GM12801 (cell line): ENCODE data around the gene ARID5A.

Source experiments
- CTCF ChIP-seq: IDR thresholded peaks from one replicate; pipeline ENCODE4 v1.5.1; 2011; ENCODE audit warnings: control low read depth; ENCODE audit not compliant: insufficient read length; ENCODE audit errors: extremely low read depth

The ARID5A gene

DNA sequence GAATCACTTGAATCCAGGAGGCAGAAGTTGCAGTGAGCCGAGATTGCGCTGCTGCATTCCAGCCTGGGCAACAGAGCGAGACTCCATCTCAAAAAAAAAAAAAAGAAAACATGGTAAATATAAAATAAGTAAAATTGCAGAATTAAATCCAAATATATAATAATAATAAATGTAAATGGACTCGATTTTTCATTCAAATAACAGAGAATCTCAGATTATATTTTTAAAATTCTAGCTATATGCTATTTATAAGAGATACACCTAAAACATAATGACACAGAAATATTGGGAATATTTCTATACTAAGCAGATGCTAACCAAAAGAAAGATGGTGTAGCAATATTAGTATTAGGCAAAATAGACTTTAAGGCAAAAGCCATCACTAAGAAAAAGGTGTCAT is 16.3 kb upstream of the ARID5A start:
- TF ChIP-seq CTCF: no peak

DNA sequence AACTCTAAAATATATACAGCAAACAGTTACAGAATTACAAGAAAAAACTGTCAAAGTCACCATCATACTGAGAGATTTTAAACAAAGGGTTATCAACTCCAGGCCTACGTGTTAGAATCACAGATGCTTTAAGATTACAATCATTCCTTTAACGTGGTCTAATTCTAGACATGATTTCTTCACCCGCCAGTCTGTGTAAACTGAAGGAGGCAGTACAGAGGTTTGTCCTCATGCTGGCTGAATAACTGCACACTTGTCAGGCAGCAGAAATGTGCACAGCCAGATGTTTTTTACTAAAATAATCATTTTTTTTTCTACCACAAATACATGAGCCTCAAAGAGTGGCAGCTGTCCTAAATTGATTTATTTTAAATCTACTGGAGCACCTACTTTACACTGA is 15.9 kb upstream of the ARID5A start:
- no peak for TF ChIP-seq CTCF

DNA sequence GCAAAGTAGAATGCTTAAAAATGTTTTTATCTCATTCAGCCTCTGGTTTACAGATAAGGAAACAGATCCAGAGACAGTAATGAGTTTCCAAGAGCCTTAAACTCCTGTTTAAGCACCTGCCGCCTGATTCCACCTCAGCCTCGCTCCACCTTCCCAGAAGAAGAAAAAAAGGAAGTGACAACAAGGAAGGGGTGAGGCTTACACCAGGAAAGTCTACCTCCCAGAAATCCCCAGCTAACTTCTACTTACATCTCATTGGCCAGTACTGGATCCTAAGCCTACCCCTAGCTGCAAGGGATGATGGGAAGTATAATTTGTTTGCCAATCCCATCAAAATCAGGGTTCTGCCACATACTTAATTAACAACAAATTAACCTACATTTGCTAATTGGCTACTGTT is 15.3 kb upstream of the ARID5A start:
- no peak for TF ChIP-seq CTCF

GRCh38 chr2:96522304-96523203 is 14.0 kb upstream of the ARID5A start:
- TF ChIP-seq CTCF: no peak

DNA sequence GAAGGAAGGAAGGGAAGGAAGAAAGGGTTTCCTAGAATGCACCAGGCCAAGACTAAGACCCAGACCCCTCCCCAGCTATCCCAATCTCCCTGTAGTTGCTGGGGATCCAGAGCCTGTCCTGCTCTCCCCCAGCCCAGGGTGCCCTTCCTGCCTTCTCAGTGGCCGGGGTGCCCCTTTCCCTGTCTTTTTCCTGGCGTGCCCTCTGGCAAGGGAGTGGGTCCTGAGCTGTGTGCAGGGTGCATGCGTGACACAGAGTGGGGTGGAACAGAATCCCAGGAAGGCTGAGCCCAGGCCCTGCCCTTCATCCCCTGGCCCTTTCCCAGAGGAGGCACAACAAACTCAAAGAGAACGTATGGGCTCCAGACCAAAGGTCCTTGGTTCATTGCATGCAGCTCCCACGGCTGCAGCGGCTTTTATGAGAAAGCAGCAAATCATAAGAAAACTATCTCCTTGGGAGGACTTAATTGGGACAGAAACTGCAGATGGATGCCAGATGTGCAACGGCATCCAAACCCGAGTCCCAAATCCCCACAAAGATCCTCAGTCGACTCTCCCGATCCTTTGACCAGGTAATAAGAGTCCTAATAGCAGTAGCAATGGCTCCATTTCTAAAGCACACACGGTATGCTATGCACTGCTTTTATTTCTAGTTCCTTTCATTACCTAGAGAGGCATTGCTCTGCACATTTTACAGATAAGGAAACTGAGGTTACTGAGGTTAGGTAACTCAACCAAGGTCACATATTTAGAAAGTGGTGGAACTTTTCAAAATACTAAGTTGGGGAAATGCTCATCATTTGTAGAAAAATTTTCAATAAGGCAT is 12.7 kb upstream of the ARID5A start:
- TF ChIP-seq CTCF: no peak

DNA sequence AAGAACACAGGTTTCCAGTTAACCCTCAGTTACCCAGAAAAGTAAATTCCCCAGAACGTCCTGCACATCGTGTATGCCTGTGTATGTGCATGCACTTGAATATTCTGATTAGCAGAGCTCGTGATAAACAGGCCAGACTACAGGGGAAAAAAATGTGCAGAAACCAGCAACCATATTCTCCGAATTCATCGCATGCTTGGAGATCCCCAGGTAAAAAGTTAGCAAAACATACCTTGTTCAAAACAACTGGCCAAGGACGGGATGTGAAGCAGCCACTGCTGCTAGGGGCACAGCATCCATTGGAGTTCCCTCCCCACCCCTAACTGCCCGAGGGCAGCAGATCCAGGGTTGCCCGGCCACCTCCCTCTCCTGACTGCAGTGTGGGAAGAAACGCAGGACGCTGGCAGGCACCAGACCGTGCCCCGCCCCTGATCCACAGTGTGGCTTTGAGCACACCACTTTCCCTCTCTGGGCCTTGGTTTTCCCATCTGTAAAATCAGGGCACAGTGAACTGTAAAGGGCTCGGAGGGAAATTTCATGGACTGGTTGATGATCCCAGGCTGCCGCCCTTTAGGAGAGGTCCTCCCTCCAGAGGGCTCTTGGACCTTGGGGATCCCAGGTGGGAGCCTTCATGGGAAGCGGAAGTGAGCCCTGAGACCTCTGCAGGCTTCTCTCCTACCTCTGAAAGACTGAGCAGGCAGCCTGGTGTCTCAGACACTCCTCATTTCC is 11.9 kb upstream of the ARID5A start:
- no peak for TF ChIP-seq CTCF

GRCh38 chr2:96525211-96525507 is 11.4 kb upstream of the ARID5A start:
- TF ChIP-seq CTCF: no peak
